ENCODE measurements around the gene FBXO17.

- TF ChIP-seq EZH2 (IDR thresholded peaks at IDR 0.05; ENCODE audit: insufficient read depth, poor library complexity, severe bottlenecking), result no peak
- TF ChIP-seq EZH2phosphoT487 (IDR thresholded peaks at IDR 0.05; ENCODE audit: insufficient read depth, low read depth), result no peak
Observed at GRCh38 chr19:38944981-38945506, 30.5 kb downstream of the FBXO17 start.

All from GM23248 (cell line).